Mucosa of gallbladder (tissue), 1 donor: ENCODE measurements around the gene RALY. TPM values are rescaled to one million over a fixed set of nuclear protein-coding genes. Genes with fewer than 3 reads are reported as not detected.
"Not testable (repeated sequence)": the region's sequence is repeated elsewhere in the genome, so short reads cannot be mapped to it uniquely, and the experiment has no call there.

ENCODE experiments used
- DNase-seq: peaks from one replicate; pipeline ENCODE4 v3.0.0-alpha.2; 2020; ENCODE audit warnings: low spot score
- total RNA-seq: library from RNA; stranded (reverse); gene quantifications from one replicate; pipeline ENCODE4 v1.2.1, GENCODE V29; 2021
- donor health status: DM: no; HTN: no; CAD: no.

RALY gene
- total RNA-seq, 1 donor from 2014 or later: 116 TPM

- no peak for DNase-seq
Observed at GRCh38 chr20:34015401-34016335, 22.0 kb downstream of the RALY start.

GRCh38 chr20:34016736-34017135 is 23.0 kb downstream of the RALY start:
- no peak for DNase-seq

- no peak for DNase-seq
Observed at GRCh38 chr20:34017610-34018009, 23.9 kb downstream of the RALY start.

- DNase-seq: no peak
Observed at GRCh38 chr20:34018166-34018565, 24.5 kb downstream of the RALY start.

- DNase-seq: no peak
Observed at GRCh38 chr20:34022151-34022838, 28.6 kb downstream of the RALY start.

GRCh38 chr20:34022839-34023234 is 29.1 kb downstream of the RALY start:
- no peak for DNase-seq

- DNase-seq: no peak
Observed at GRCh38 chr20:34023937-34024722, 30.4 kb downstream of the RALY start.

GRCh38 chr20:34024723-34025351 is 31.1 kb downstream of the RALY start:
- no peak for DNase-seq

GRCh38 chr20:34028013-34028412 is 34.3 kb downstream of the RALY start:
- DNase-seq: not testable (repeated sequence)

GRCh38 chr20:34029415-34029814 is 35.7 kb downstream of the RALY start:
- DNase-seq: no peak

- DNase-seq: no peak
Observed at GRCh38 chr20:34030456-34030855, 36.7 kb downstream of the RALY start.

- DNase-seq: no peak
Observed at GRCh38 chr20:34033903-34034302, 40.2 kb downstream of the RALY start.

GRCh38 chr20:34037121-34037520 is 43.4 kb downstream of the RALY start:
- no peak for DNase-seq

- peak; percentile 16 for DNase-seq
Observed at GRCh38 chr20:34037767-34038166, 44.1 kb downstream of the RALY start.

- no peak for DNase-seq
Observed at GRCh38 chr20:34040300-34040995, 46.7 kb downstream of the RALY start.

- no peak for DNase-seq
Observed at GRCh38 chr20:34041226-34041625, 47.5 kb downstream of the RALY start.

GRCh38 chr20:34042262-34042661 is 48.6 kb downstream of the RALY start:
- DNase-seq: no peak

- DNase-seq: no peak
Observed at GRCh38 chr20:34043025-34043424, 49.3 kb downstream of the RALY start.

GRCh38 chr20:34045294-34045693 is 51.6 kb downstream of the RALY start:
- DNase-seq: peak; percentile 40

- DNase-seq: no peak
Observed at GRCh38 chr20:34045930-34046725, 52.4 kb downstream of the RALY start.
